ENCODE results near the gene MIF4GD. TPM values are rescaled to one million over a fixed set of nuclear protein-coding genes. Genes with fewer than 3 reads are reported as not detected.

MIF4GD gene
- total and polyA plus RNA-seq, 9 of the 15 experiments (the other 6 are each of a cell fraction or from before 2014, with no cell fraction given): 11.8 to 63.8 (median 28.1) TPM

DNA sequence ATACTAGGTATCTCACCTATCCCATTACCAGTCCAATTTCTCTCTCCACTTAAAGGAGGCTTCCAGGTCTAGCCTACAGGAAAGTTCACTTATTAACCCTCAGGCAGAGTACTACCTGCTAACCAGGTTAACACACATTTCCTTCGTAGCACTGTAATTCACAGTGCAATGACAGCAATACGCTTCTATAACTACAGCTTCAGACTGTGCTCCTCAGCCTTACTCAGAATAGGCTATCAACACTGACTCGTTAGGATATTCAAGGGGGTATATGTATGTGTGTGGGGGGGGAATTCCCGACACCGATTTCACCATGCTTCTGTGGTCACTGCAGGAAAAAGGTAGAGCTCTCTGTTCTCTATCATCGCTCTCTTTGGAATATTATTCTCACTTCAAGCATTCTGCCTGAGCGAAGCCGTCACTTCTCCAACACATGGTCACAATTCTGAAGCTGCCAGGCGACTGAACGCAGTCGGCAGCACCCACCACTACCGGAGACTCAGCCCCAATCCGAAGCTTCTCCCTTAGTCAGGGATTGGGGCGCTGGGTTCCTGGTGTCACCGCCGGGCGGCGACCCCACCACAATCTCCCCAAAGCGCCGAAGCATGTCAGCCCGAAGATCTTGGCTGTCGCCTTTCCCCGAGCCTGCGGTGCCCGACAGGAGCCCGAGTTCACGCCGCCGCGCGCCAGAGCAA, 10.2 kb downstream of the MIF4GD start (continued):
- TF ChIP-seq RB1 (IDR thresholded peaks at IDR 0.05; ENCODE audit: low read depth): no peak
- TF ChIP-seq, protein P1, sequence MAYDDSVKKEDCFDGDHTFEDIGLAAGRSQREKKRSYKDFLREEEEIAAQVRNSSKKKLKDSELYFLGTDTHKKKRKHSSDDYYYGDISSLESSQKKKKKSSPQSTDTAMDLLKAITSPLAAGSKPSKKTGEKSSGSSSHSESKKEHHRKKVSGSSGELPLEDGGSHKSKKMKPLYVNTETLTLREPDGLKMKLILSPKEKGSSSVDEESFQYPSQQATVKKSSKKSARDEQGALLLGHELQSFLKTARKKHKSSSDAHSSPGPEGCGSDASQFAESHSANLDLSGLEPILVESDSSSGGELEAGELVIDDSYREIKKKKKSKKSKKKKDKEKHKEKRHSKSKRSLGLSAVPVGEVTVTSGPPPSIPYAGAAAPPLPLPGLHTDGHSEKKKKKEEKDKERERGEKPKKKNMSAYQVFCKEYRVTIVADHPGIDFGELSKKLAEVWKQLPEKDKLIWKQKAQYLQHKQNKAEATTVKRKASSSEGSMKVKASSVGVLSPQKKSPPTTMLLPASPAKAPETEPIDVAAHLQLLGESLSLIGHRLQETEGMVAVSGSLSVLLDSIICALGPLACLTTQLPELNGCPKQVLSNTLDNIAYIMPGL (CRISPR knock-in tag; IDR thresholded peaks at IDR 0.05): 0 out of 2 replicates have a peak, but pooled peaks have one; percentile 64
- TF ChIP-seq ZBTB1 (CRISPR knock-in tag; IDR thresholded peaks at IDR 0.05; ENCODE audit: borderline replicate concordance, low read depth): no peak
- TF ChIP-seq FIP1L1 (IDR thresholded peaks at IDR 0.05; ENCODE audit: low read depth, low read length, poor library complexity, severe bottlenecking): no peak
- TF ChIP-seq SMAD4 (CRISPR knock-in tag; conservative IDR thresholded peaks at IDR 0.05): no peak
- TF ChIP-seq RBM17 (IDR thresholded peaks at IDR 0.05; ENCODE audit: borderline replicate concordance, low read depth, low read length): no peak
- peak; percentile 19; the same call in 1 of the 2 replicates for TF ChIP-seq ZNF232 (CRISPR knock-in tag; IDR thresholded peaks at IDR 0.05)
- TF ChIP-seq, protein P2, sequence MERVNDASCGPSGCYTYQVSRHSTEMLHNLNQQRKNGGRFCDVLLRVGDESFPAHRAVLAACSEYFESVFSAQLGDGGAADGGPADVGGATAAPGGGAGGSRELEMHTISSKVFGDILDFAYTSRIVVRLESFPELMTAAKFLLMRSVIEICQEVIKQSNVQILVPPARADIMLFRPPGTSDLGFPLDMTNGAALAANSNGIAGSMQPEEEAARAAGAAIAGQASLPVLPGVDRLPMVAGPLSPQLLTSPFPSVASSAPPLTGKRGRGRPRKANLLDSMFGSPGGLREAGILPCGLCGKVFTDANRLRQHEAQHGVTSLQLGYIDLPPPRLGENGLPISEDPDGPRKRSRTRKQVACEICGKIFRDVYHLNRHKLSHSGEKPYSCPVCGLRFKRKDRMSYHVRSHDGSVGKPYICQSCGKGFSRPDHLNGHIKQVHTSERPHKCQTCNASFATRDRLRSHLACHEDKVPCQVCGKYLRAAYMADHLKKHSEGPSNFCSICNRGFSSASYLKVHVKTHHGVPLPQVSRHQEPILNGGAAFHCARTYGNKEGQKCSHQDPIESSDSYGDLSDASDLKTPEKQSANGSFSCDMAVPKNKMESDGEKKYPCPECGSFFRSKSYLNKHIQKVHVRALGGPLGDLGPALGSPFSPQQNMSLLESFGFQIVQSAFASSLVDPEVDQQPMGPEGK (CRISPR knock-in tag; IDR thresholded peaks at IDR 0.05; ENCODE audit: borderline replicate concordance): no peak
- TF ChIP-seq ZKSCAN8 (CRISPR knock-in tag; IDR thresholded peaks at IDR 0.05): no peak
- TF ChIP-seq, protein P3, sequence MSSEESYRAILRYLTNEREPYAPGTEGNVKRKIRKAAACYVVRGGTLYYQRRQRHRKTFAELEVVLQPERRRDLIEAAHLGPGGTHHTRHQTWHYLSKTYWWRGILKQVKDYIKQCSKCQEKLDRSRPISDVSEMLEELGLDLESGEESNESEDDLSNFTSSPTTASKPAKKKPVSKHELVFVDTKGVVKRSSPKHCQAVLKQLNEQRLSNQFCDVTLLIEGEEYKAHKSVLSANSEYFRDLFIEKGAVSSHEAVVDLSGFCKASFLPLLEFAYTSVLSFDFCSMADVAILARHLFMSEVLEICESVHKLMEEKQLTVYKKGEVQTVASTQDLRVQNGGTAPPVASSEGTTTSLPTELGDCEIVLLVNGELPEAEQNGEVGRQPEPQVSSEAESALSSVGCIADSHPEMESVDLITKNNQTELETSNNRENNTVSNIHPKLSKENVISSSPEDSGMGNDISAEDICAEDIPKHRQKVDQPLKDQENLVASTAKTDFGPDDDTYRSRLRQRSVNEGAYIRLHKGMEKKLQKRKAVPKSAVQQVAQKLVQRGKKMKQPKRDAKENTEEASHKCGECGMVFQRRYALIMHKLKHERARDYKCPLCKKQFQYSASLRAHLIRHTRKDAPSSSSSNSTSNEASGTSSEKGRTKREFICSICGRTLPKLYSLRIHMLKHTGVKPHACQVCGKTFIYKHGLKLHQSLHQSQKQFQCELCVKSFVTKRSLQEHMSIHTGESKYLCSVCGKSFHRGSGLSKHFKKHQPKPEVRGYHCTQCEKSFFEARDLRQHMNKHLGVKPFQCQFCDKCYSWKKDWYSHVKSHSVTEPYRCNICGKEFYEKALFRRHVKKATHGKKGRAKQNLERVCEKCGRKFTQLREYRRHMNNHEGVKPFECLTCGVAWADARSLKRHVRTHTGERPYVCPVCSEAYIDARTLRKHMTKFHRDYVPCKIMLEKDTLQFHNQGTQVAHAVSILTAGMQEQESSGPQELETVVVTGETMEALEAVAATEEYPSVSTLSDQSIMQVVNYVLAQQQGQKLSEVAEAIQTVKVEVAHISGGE (CRISPR knock-in tag; IDR thresholded peaks at IDR 0.05): peak in 1 of 3 experiments; percentile 18; a peak in 1 of 6 replicates
- TF ChIP-seq FOXA3 (CRISPR knock-in tag; conservative IDR thresholded peaks at IDR 0.05 in 1 of 2, IDR thresholded peaks at IDR 0.05 in 1 of 2): no peak
- TF ChIP-seq, protein P4, sequence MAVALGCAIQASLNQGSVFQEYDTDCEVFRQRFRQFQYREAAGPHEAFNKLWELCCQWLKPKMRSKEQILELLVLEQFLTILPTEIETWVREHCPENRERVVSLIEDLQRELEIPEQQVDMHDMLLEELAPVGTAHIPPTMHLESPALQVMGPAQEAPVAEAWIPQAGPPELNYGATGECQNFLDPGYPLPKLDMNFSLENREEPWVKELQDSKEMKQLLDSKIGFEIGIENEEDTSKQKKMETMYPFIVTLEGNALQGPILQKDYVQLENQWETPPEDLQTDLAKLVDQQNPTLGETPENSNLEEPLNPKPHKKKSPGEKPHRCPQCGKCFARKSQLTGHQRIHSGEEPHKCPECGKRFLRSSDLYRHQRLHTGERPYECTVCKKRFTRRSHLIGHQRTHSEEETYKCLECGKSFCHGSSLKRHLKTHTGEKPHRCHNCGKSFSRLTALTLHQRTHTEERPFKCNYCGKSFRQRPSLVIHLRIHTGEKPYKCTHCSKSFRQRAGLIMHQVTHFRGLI (CRISPR knock-in tag; IDR thresholded peaks at IDR 0.05): no peak
- TF ChIP-seq, protein P5, sequence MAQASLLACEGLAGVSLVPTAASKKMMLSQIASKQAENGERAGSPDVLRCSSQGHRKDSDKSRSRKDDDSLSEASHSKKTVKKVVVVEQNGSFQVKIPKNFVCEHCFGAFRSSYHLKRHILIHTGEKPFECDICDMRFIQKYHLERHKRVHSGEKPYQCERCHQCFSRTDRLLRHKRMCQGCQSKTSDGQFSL (CRISPR knock-in tag; IDR thresholded peaks at IDR 0.05): peak; percentile 49; the same call in 1 of the 2 replicates
- TF ChIP-seq, protein P5 (tag; IDR thresholded peaks at IDR 0.05): no peak; a peak in 1 of 4 replicates
- no peak for TF ChIP-seq CCAR2 (IDR thresholded peaks at IDR 0.05; ENCODE audit: low read depth, low read length)

Data from K562 (cell line).